Measurements from ENCODE around the gene GSX1. TPM values are rescaled to one million over a fixed set of nuclear protein-coding genes. Genes with fewer than 3 reads are reported as not detected.

The GSX1 gene
- total RNA-seq, 1 experiment from 2014 or later = not detected

DNA sequence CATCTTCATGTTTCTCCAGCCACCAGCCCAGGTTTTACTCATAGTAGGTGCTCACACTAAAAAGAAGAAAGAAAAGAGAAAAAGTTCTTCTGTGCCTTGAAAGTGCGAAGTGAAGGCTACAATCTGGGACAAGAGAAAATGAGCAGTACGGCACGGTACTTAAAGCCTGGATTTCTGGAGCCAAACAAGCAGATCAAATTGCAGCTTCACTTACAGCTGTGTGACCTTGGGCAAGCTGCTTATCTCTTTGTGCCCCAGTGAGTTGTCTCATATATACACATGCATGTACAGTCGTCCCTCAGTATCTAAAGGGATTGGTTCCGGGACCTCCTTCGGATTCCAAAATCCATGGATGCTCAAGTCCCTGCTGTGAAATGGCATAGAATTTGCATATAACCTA is 41.8 kb downstream of the GSX1 start:
- no peak overlapping the region for H3K4me3 ChIP-seq (ENCODE audit: insufficient read depth, low read depth, low read length)
- H3K27me3 ChIP-seq (ENCODE audit: control insufficient read depth, insufficient read depth, low read length) = peaks cover 35% of the 10 kb centered on the region
- DNase-seq = no peak
- H3K36me3 ChIP-seq (replicated peaks; ENCODE audit: control insufficient read depth, insufficient read depth, low read length) = no peaks in the 10 kb centered on the region

GRCh38 chr13:27835799-27836198 is 43.5 kb downstream of the GSX1 start:
- peaks cover 23% of the 10 kb centered on the region for H3K27me3 ChIP-seq (ENCODE audit: control insufficient read depth, insufficient read depth, low read length)

GRCh38 chr13:27839809-27840467 is 47.7 kb downstream of the GSX1 start:
- DNase-seq = no peak
- H3K36me3 ChIP-seq (replicated peaks; ENCODE audit: control insufficient read depth, insufficient read depth, low read length) = no peaks in the 10 kb centered on the region
- H3K4me3 ChIP-seq (ENCODE audit: insufficient read depth, low read depth, low read length) = no peak overlapping the region
- H3K27me3 ChIP-seq (ENCODE audit: control insufficient read depth, insufficient read depth, low read length) = peaks cover 3% of the 10 kb centered on the region; the same call in 1 of the 2 replicates

More at GRCh38 chr13:27835799-27836198, 43.5 kb downstream of the GSX1 start:
- DNase-seq = no peak
- Histone ChIP-seq H3K36me3 (replicated peaks; ENCODE audit: control insufficient read depth, insufficient read depth, low read length) (no peaks in the 10 kb centered on the region), H3K4me3 (ENCODE audit: insufficient read depth, low read depth, low read length) (no peak overlapping the region)

GRCh38 chr13:27842571-27842970 is 50.3 kb downstream of the GSX1 start:
- H3K27me3 ChIP-seq (ENCODE audit: control insufficient read depth, insufficient read depth, low read length) = no peaks in the 10 kb centered on the region; the same call in 1 of the 2 replicates
- no peaks in the 10 kb centered on the region for H3K36me3 ChIP-seq (replicated peaks; ENCODE audit: control insufficient read depth, insufficient read depth, low read length)
- DNase-seq = no peak
- H3K4me3 ChIP-seq (ENCODE audit: insufficient read depth, low read depth, low read length) = no peak overlapping the region

Other genes with a start within 250 kb of the GSX1 start
- gene LNX2, start 172.0 kb upstream of the GSX1 start, total RNA-seq (2014; rRNA removed; shearing (Covaris generic)) = 11.2 and 11.6 TPM in 2 replicates
- gene POLR1D, start 170.6 kb upstream of the GSX1 start, total RNA-seq (2014; rRNA removed; shearing (Covaris generic)) = 103 and 136 TPM in 2 replicates
- not detected in 2 replicates for gene PDX1, start 127.5 kb downstream of the GSX1 start, total RNA-seq (2014; rRNA removed; shearing (Covaris generic))
- 0.04 TPM in 1 of 2 replicates, not detected in the other for gene CDX2, start 176.8 kb downstream of the GSX1 start, total RNA-seq (2014; rRNA removed; shearing (Covaris generic))
- not detected in 2 replicates for gene URAD, start 196.2 kb downstream of the GSX1 start, total RNA-seq (2014; rRNA removed; shearing (Covaris generic))

All from H7 (cell line).